Activated gamma-delta T cell treated with Interleukin-2 at 50 U/mL for 16 hours (primary cell): ENCODE results near the gene HAX1.
A peak's percentile ranks its signal among the peaks of the same experiment; 100 is the strongest.
"Not testable (repeated sequence)": the region's sequence is repeated elsewhere in the genome, so short reads cannot be mapped to it uniquely, and the experiment has no call there.

Source experiments
- DNase-seq: peaks from one replicate; pipeline ENCODE4 v3.0.0-alpha.2; 2020

HAX1 gene

GRCh38 chr1:154288661-154289060 is 16.2 kb downstream of the HAX1 start:
- DNase-seq: no peak

DNA sequence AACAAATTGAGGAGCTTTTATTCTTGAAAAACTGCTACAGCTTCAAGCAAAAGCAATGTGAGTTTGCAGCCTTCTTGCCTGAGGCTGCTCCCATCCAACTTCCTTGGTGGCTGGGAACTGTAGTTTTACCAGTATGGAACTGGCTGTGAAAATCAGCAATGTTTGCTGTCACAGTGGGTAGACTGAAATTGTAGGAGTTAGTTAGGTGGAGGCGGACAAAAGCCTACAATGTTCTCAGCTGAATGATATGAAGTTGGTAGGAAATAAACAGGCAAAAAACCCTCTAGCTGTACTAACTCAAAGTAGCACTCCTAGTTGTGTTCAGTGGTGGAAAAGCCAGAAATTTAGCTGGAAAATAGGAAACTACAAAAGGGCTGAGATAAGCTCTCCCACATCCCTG is 18.5 kb downstream of the HAX1 start:
- no peak for DNase-seq

- no peak for DNase-seq
These were observed 23.2 kb downstream of the HAX1 start for GRCh38 chr1:154295408-154296235.

DNA sequence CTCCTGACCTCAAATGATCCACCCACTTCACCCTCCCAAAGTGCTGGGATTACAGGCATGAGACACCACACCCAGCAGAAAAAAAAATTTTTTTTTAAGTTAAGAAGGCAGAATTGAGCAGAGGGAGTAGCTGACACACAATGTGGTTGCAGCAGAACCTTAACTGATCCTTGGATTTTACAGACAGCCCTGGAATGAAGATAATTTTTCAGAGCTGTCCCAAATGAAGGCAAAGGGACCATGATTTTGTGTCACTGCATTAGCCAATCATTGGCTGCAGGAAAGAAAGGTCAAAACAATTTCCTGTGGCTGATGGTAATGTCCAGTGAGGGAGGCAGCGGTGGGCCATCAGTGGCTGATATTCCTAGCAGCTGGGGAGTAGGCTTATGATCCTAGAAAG is 29.2 kb downstream of the HAX1 start:
- DNase-seq: no peak

DNA sequence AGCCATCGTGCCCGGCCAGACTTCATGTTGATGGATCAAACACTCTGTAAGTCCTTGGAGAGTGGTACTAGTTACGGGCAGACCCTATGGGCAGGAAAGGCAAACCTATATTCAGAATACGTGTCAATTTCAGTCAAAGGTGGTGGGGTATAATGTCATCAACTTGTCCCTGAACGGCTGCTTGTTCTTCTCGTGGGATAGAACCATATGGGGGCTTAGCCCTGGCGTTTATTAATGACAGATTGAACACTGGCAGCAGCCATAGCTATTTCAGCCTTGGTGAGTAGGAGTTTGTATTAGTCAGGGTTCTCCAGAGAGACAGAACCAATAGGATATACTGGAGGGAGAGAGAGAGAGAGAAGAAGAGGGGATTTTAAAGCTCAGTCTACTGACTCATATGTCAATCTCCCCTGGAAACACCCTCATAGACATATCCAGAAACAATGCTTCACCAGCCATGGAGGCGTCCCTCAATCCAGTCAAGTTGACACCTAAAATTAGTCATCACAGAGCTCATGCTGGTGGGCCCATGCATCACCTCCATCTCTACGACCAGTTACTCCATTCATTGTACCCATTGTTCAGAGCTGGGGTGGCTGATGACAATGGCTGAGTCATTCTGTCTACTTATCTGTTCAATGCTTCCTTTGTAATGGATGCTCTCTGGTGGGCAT is 32.4 kb downstream of the HAX1 start:
- DNase-seq: no peak

- DNase-seq: no peak
These were observed 33.7 kb downstream of the HAX1 start for GRCh38 chr1:154306151-154306550.

DNA sequence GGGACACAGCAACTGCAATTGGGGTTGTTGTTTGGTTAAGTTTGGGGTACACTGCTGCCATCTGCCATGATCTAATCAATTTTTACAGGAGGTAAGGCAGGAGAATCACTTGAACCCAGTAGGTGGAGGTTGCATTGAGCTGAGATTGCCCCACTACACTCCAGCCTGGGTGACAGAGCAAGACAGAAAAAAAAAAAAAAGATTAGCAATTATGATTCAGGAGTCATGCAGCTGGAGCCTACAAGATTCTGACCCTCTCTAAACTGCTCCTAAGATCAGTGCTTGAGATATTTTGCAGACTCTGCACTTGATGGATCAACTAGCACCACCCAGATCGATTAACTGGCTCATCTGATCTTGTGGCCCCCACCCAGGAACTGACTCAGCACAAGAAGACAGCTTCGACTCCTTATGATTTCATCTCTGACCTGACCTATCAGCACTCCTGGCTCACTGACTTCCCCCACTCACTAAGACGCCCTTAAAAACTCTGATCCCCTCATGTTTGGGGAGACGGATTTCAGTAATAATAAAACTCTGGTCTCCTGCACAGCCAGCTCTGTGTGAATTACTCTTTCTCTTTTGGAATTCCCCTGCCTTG is 35.3 kb downstream of the HAX1 start:
- DNase-seq: not testable (repeated sequence)

- not testable (repeated sequence) for DNase-seq
These were observed 36.7 kb downstream of the HAX1 start for GRCh38 chr1:154309136-154309535.

DNA sequence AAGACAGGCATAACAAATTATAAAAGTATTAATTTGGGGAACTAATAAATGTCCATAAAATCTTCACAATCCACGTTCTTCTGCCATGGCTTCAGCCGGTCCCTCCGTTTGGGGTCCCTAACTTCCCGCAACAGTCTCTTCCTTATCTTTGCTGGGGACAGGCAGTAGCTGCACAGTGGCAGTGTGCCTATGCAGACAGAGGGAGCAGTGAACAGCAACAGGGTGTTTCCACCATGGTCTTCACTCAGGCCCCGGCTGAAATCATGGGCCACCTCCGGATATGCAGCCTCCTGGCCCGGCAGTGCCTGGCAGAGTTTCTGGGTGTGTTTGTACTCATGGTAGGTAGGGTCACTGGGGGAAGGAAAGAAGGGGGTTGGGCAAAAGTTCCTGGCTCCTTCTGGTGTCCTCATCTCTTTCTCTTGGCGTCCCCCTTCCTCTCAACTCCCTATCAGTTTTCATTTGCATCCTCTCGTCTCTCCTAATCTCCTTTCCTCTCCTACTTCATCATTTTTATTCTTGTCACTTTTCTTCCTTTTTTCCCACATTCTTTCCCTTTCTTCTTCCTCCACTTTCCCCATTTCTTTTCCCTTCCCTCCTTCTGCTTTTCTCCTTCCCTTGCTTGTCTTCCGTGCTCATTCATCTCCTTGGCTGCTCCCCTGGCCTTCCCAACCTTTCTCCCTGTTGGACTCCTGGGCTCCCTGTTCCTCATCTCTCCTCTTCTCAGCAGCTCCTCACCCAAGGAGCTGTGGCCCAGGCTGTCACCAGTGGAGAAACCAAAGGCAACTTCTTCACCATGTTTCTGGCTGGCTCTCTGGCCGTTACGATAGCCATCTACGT is 40.0 kb downstream of the HAX1 start:
- DNase-seq: not testable (repeated sequence)

- no peak for DNase-seq
These were observed 40.6 kb downstream of the HAX1 start for GRCh38 chr1:154313066-154313356.

GRCh38 chr1:154314226-154314625 is 41.8 kb downstream of the HAX1 start:
- DNase-seq: not testable (repeated sequence)

GRCh38 chr1:154316704-154317103 is 44.3 kb downstream of the HAX1 start:
- DNase-seq: no peak

DNA sequence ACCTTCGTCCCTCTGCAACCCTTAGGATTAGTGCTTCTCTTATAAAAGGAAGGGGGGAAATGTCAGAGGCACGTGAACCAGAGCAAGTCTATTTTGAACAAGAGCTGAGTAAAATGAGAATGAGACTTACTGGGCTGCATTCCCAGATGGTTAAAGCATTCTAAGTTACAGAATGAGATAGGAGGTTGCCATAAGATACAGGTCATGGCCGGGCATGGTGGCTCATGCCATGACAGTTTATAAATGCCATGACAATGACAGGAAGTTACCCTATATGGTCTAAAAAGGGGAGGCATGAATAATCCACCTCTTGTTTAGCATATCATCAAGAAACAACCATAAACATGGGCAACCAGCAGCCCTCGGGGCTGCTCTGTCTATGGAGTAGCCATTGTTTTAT is 46.0 kb downstream of the HAX1 start:
- no peak for DNase-seq

GRCh38 chr1:154320882-154321608 is 48.6 kb downstream of the HAX1 start, which contains the start of gene AQP10:
AQP10 (plus strand) TSS chr1:154321093; CDS start chr1:154321156, 63 bp downstream.
- no peak for DNase-seq

DNA sequence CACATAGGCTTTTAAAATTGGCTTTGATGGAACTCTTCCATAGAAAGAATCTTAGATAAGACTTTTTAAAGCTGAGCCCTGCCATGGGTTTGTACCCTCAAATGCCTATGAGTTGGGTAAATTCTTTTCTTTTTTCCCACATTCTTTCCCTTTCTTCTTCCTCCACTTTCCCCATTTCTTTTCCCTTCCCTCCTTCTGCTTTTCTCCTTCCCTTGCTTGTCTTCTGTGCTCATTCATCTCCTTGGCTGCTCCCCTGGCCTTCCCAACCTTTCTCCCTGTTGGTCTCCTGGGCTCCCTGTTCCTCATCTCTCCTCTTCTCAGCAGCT is 49.1 kb downstream of the HAX1 start:
- not testable (repeated sequence) for DNase-seq

- DNase-seq: no peak
These were observed 51.1 kb downstream of the HAX1 start for GRCh38 chr1:154323493-154323892.

DNA sequence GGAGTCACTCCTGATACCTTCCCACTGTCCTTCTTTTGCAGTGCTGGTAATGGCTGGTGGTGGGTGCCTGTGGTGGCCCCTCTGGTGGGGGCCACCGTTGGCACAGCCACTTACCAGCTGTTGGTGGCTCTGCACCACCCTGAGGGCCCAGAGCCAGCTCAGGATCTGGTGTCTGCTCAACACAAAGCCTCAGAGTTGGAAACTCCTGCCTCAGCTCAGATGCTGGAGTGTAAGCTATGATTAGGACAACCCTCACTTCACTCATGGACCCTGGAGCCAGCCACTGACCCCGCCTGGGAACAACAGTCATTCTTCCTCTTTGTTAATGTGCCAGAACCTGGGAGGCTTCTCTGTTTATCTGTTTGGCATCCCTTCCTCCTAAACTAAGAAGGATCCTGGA is 51.8 kb downstream of the HAX1 start:
- no peak for DNase-seq

DNA sequence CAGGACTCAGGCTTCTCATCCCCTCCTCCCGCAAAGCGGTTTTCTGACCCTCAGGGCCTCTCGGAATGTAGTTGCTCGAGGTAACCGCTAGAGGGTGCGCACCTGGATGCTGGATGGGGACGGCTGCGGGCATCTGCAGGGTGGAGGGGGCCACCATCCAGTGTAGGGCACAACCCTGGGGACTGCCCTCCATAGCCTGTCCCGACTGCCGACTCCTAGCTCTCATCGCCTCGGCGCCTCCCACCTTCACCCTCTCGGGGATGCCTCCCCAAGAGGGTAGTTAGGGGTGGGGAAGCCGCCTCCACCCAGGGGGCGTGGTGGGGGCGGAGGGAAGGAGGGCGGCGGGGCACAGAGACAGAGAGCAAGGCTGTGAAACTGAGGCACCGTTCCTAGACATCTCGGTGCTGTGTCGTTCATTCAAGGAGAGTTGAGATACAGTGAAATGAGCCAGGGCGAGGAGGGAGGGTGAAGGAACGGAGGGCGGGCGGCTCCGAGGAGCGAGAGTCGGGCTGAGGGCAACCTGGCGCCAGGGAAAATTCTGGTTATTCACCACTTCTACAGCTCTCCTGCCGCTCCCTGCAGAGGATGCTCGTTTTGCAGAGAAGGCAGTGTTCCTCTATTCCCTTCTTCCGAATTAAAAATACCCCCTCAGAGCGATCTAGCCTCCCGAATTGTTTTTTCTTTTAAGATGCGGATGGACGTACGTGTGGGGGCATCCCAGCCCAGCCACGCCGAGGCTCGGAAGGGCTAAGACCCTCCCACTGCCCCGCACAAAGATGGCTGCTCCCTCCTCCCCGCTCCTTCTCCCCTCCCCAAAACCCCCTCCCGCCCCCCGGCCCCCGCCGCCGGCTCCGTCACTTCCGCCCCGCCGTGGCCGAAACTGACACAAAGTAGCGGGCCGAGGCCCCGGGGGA is 52.5 kb downstream of the HAX1 start, which contains the start of gene ATP8B2:
Gene ATP8B2 (plus strand): TSS at position 857 of the 914 bp plus-strand sequence. CDS start 2,617 bp downstream, outside the sequence.
- DNase-seq: peak; percentile 82
